GM21423 (cell line): Measurements from ENCODE around the gene APPL2.

Source experiments
- ATAC-seq: cut with Tn5 transposase; IDR thresholded peaks from one replicate; pipeline ENCODE4 v1.9.1; 2021; ENCODE audit warnings: mild to moderate bottlenecking, moderate library complexity; ENCODE audit not compliant: unreplicated experiment

APPL2 gene

DNA sequence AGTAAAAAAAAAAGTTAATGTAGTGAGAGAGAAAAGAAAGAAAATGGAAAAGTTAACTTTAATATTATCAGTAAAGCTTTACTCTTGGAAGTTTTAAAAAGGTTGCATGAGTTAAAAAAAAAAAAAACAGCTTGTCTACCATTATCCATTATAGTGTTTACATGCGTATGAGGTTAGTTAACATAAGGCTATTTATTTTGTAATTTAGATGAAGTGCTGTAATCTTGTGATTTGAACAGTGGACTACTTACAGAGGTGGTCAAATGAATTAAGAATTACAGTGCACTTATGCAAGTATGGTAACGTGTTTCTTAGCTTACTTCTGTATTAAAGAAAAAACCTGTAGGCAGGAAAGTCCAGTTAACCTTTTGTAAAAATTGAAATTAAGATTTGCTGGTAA lies 97.7 kb downstream of the APPL2 start:
- ATAC-seq, result no peak
